ENCODE measurements around the gene SHF.

- TF ChIP-seq CTCF (IDR thresholded peaks at IDR 0.05) (peak; percentile 88 to 96 (median 91)), POLR2AphosphoS5 (IDR thresholded peaks at IDR 0.05) (no peak), POLR2A (IDR thresholded peaks at IDR 0.05) (no peak), EP300 (IDR thresholded peaks at IDR 0.05) (no peak)
Observed at GRCh38 chr15:45118131-45118588, 69.6 kb downstream of the SHF start.
